Activated gamma-delta T cell (primary cell): ENCODE results near the gene ZNF189.
A peak's percentile ranks its signal among the peaks of the same experiment; 100 is the strongest.

Source experiments
- DNase-seq: peaks from one replicate; lab custom pipeline; 2025; lab: John Stamatoyannopoulos, UW
- total RNA-seq, 2 donors: gene quantifications; one replicate each; lab custom pipeline; 2026; lab: John Stamatoyannopoulos, UW

Gene ZNF189
- 54.5 to 57.6 reads per million in 2 donors for total RNA-seq

- peak; percentile 79 for DNase-seq
Observed at GRCh38 chr9:101398068-101398929, at the start of gene ZNF189, which contains the start of gene MRPL50. TSS of gene ZNF189 (plus strand) at chr9:101398851. CDS start at chr9:101399157, 306 bp downstream. TSS of gene MRPL50 (minus strand) at chr9:101398618. CDS start at chr9:101398592, 26 bp downstream.

GRCh38 chr9:101350285-101350684 lies 48.4 kb upstream of the ZNF189 start:
- DNase-seq, result no peak

- no peak for DNase-seq
Observed at GRCh38 chr9:101352892-101353463, 45.7 kb upstream of the ZNF189 start.

- no peak for DNase-seq
Observed at GRCh38 chr9:101353683-101354082, 45.0 kb upstream of the ZNF189 start.

GRCh38 chr9:101354143-101354764 lies 44.4 kb upstream of the ZNF189 start:
- DNase-seq, result no peak

- DNase-seq, result no peak
Observed at GRCh38 chr9:101354765-101355708, 43.6 kb upstream of the ZNF189 start.

- DNase-seq, result no peak
Observed at GRCh38 chr9:101356619-101357018, 42.0 kb upstream of the ZNF189 start.

GRCh38 chr9:101359679-101360078 lies 39.0 kb upstream of the ZNF189 start:
- no peak for DNase-seq

- no peak for DNase-seq
Observed at GRCh38 chr9:101360647-101361046, 38.0 kb upstream of the ZNF189 start.

- DNase-seq, result no peak
Observed at GRCh38 chr9:101362450-101362849, 36.2 kb upstream of the ZNF189 start.

GRCh38 chr9:101365181-101365580 lies 33.5 kb upstream of the ZNF189 start:
- DNase-seq, result no peak

- no peak for DNase-seq
Observed at GRCh38 chr9:101366038-101366756, 32.5 kb upstream of the ZNF189 start.

GRCh38 chr9:101367323-101367722 lies 31.3 kb upstream of the ZNF189 start:
- no peak for DNase-seq

- DNase-seq, result no peak
Observed at GRCh38 chr9:101369286-101369685, 29.4 kb upstream of the ZNF189 start.

- DNase-seq, result no peak
Observed at GRCh38 chr9:101369884-101370531, 28.6 kb upstream of the ZNF189 start.

GRCh38 chr9:101371813-101372212 lies 26.8 kb upstream of the ZNF189 start:
- no peak for DNase-seq

- DNase-seq, result no peak
Observed at GRCh38 chr9:101372327-101373118, 26.1 kb upstream of the ZNF189 start.

GRCh38 chr9:101375546-101375945 lies 23.1 kb upstream of the ZNF189 start:
- no peak for DNase-seq

GRCh38 chr9:101376111-101376848 lies 22.4 kb upstream of the ZNF189 start:
- no peak for DNase-seq
